HL-60 (cell line): ENCODE data around the gene B3GALNT1.

Experiments used
- DNase-seq, 2 experiments: peaks; one replicate each; pipeline ENCODE4 v3.0.0-alpha.2; 2010 to 2020; ENCODE audit warnings: low read depth in 1 of 2, low spot score in 1 of 2
- H3K27ac ChIP-seq: fragments of 250-450 bp; sonication (Bioruptor Pico); replicated peaks from 2 replicates; pipeline ENCODE4 v1.5.1; 2020; ENCODE audit warnings: mild to moderate bottlenecking, moderate library complexity
- H3K27me3 ChIP-seq: fragments of 250-450 bp; sonication (Bioruptor Pico); 2 replicates; pipeline ENCODE4 v1.5.1; 2021; ENCODE audit warnings: mild to moderate bottlenecking, moderate library complexity; ENCODE audit not compliant: insufficient read depth, poor library complexity, severe bottlenecking
- H3K4me3 ChIP-seq: replicated peaks from 2 replicates; pipeline ENCODE4 v1.5.1; 2011; ENCODE audit warnings: mild to moderate bottlenecking, control low read depth, low read length; ENCODE audit not compliant: insufficient read depth
- CTCF ChIP-seq: IDR thresholded peaks from one replicate; pipeline ENCODE4 v1.5.1; 2011; ENCODE audit warnings: low read length, control low read depth, inconsistent platforms; ENCODE audit not compliant: insufficient read depth
- GABPA ChIP-seq: IDR thresholded peaks from 2 replicates; pipeline ENCODE4 v1.6.1; 2012; ENCODE audit warnings: low read depth
- POLR2AphosphoS5 ChIP-seq: IDR thresholded peaks from 2 replicates; pipeline ENCODE4 v1.6.1; 2012; ENCODE audit warnings: low read depth
- REST ChIP-seq: IDR thresholded peaks from 2 replicates; pipeline ENCODE4 v1.6.1; 2012; ENCODE audit warnings: low read depth; ENCODE audit not compliant: insufficient replicate concordance
- SPI1 ChIP-seq: IDR thresholded peaks from 2 replicates; pipeline ENCODE4 v1.6.1; 2012; ENCODE audit warnings: low read depth, mild to moderate bottlenecking, borderline replicate concordance

Gene B3GALNT1

GRCh38 chr3:161108840-161109239 is 3.7 kb upstream of the B3GALNT1 start:
- H3K27me3 ChIP-seq = peaks cover 15% of the 10 kb centered on the region
- no peak overlapping the region for H3K4me3 ChIP-seq
- TF ChIP-seq SPI1 (no peak), GABPA (no peak), POLR2AphosphoS5 (no peak), CTCF (no peak), REST (no peak)
- no peak overlapping the region for H3K27ac ChIP-seq
- DNase-seq = no peak

- H3K4me3 ChIP-seq = no peak overlapping the region
Measured at GRCh38 chr3:161107311-161107710, 2.2 kb upstream of the B3GALNT1 start.

More at GRCh38 chr3:161107311-161107710, 2.2 kb upstream of the B3GALNT1 start:
- H3K27me3 ChIP-seq = peaks cover 15% of the 10 kb centered on the region
- no peak for TF ChIP-seq REST
- no peak for TF ChIP-seq POLR2AphosphoS5
- no peak for TF ChIP-seq GABPA
- no peak for TF ChIP-seq CTCF
- no peak for TF ChIP-seq SPI1
- DNase-seq = no peak
- H3K27ac ChIP-seq = no peak overlapping the region
